GM12878 (cell line): ENCODE data around the gene TGFBRAP1. TPM values are rescaled to one million over a fixed set of nuclear protein-coding genes. Genes with fewer than 3 reads are reported as not detected.

Source experiments
- ATAC-seq: fragments of 200-7000 bp; cut with Tn5 transposase; 3 replicates; pipeline ENCODE4 v1.9.1; 2020; ENCODE audit warnings: mild to moderate bottlenecking, moderate library complexity
- BruUV-seq: library from RNA; stranded (reverse); fragments of 400-500 nt; replicated peaks from 2 replicates; lab custom pipeline; 2021; lab: Mats Ljungman, UMichigan
- CTCF ChIA-PET: fragments of 300-600 bp; sonication (Branson Sonifier 250); formaldehyde crosslinking; extraction: SDS; loops from one replicate; lab custom pipeline; 2021; ENCODE audit warnings: inconsistent platforms; lab: Yijun Ruan, JAX
- POLR2A ChIA-PET: fragments of 350-600 bp; formaldehyde crosslinking; extraction: SDS; loops from one replicate; lab custom pipeline; 2021; ENCODE audit warnings: inconsistent platforms; lab: Charles Lee
- RAD21 ChIA-PET: fragments of 300-600 bp; sonication (Branson Sonifier 250); formaldehyde crosslinking; loops from one replicate; lab custom pipeline; 2023; ENCODE audit warnings: antibody characterized with exemption; ENCODE audit not compliant: unreplicated experiment; lab: Charles Lee
- SMC1A ChIA-PET: fragments of 300-600 bp; sonication (Branson Sonifier 250); formaldehyde crosslinking; loops from one replicate; lab custom pipeline; 2023; ENCODE audit not compliant: unreplicated experiment, uncharacterized antibody; lab: Charles Lee
- DNase-seq: peaks from one replicate; pipeline ENCODE4 v3.0.0-alpha.2; 2011; ENCODE audit warnings: low read depth, low spot score
- FAIRE-seq: peaks from 3 replicates; lab custom pipeline; 2011; peaks lifted over from hg19 to GRCh38; lab: Jason Lieb, UNC
- H2AFZ ChIP-seq: 2 replicates; pipeline ENCODE4 v1.6.0; 2011; ENCODE audit warnings: low read depth, low read length, control low read depth; ENCODE audit not compliant: control insufficient read depth
- H3K27ac ChIP-seq: 2 replicates; pipeline ENCODE4 v1.5.1; 2011; ENCODE audit warnings: control low read depth; ENCODE audit not compliant: control insufficient read depth, insufficient read depth
- H3K27me3 ChIP-seq, 2 experiments: replicated peaks in 1 of 2; 2 replicates each; pipeline versions ENCODE4 v1.6.0 to v1.6.1; 2011; ENCODE audit warnings: low read length in 1 of 2; ENCODE audit not compliant: control insufficient read depth in 2 of 2, insufficient read depth in 2 of 2
- H3K36me3 ChIP-seq, 2 experiments: 2 replicates each; pipeline ENCODE4 v1.5.1; 2011; ENCODE audit warnings: low read length in 1 of 2; ENCODE audit not compliant: control insufficient read depth in 2 of 2, insufficient read depth in 2 of 2
- H3K4me1 ChIP-seq: 2 replicates; pipeline ENCODE4 v1.6.1; 2011; ENCODE audit warnings: mild to moderate bottlenecking, low read length, moderate library complexity, mixed read lengths; ENCODE audit not compliant: control insufficient read depth, insufficient read depth
- H3K4me2 ChIP-seq: 2 replicates; pipeline ENCODE4 v1.6.0; 2011; ENCODE audit warnings: control low read depth; ENCODE audit not compliant: control insufficient read depth, insufficient read depth
- H3K4me3 ChIP-seq: fragments of 200-600 bp; sonication (generic); 2 replicates; pipeline ENCODE4 v1.5.1; 2016
- H3K79me2 ChIP-seq: 2 replicates; pipeline ENCODE4 v1.6.0; 2011; ENCODE audit warnings: low read length; ENCODE audit not compliant: control insufficient read depth, insufficient read depth
- H3K9ac ChIP-seq: 2 replicates; pipeline ENCODE4 v1.8.0; 2011; ENCODE audit warnings: low read length, control low read depth, mixed read lengths; ENCODE audit not compliant: control insufficient read depth, insufficient read depth
- H3K9me3 ChIP-seq: replicated peaks from 3 replicates; pipeline ENCODE4 v1.5.1; 2011; ENCODE audit warnings: mild to moderate bottlenecking, low read length; ENCODE audit not compliant: control insufficient read depth, insufficient read depth
- H4K20me1 ChIP-seq: 2 replicates; pipeline ENCODE4 v1.6.0; 2011; ENCODE audit not compliant: control insufficient read depth, insufficient read depth
- CBFB ChIP-seq: IDR thresholded peaks from 2 replicates; pipeline ENCODE4 v1.6.1; 2016; ENCODE audit warnings: antibody characterized with exemption, low read depth
- NR2C1 ChIP-seq: fragments of 450-650 bp; IDR thresholded peaks from 2 replicates; pipeline ENCODE4 v1.6.1; 2017; ENCODE audit warnings: antibody characterized with exemption, mild to moderate bottlenecking, moderate library complexity
- NR2F1 ChIP-seq: fragments of 450-650 bp; conservative IDR thresholded peaks from 2 replicates; pipeline ENCODE4 v1.6.1; 2017; ENCODE audit warnings: mild to moderate bottlenecking
- RELA ChIP-seq: fragments of 450-650 bp; IDR thresholded peaks from 2 replicates; pipeline ENCODE4 v1.8.0; 2014; ENCODE audit warnings: borderline replicate concordance; ENCODE audit not compliant: partially characterized antibody
- SIX5 ChIP-seq: IDR thresholded peaks from 2 replicates; pipeline ENCODE4 v1.6.1; 2011; ENCODE audit warnings: mild to moderate bottlenecking, low read depth, low read length, moderate library complexity; ENCODE audit not compliant: severe bottlenecking
- WRNIP1 ChIP-seq: IDR thresholded peaks from 2 replicates; pipeline ENCODE4 v1.6.1; 2011; ENCODE audit warnings: low read depth, low read length, improper control_type of control experiment, borderline replicate concordance
- ZZZ3 ChIP-seq: IDR thresholded peaks from 2 replicates; pipeline ENCODE4 v1.6.1; 2011; ENCODE audit warnings: low read depth; ENCODE audit not compliant: control insufficient read depth, insufficient read length
- WGBS: methylation state at CpG from one replicate; pipeline ENCODE4 v1.1.6; 2016; ENCODE audit warnings: low lambda C conversion rate; ENCODE audit not compliant: insufficient replicate concordance, insufficient coverage; ENCODE audit errors: missing lambda C conversion rate; 5-methylcytosine and 5-hydroxymethylcytosine counted together
- in situ Hi-C: fragments of 300-500 bp; cut with MboI; formaldehyde crosslinking; loops from 9 replicates; pipeline ENCODE4 v1.14.3; 2018; ENCODE audit warnings: mixed read lengths
- intact Hi-C: fragments of 100-400 bp; cut with micrococcal nuclease; formaldehyde crosslinking; loops from one replicate; pipeline ENCODE4 v1.14.2; 2022; ENCODE audit not compliant: unreplicated experiment
- polyA plus RNA-seq, 11 experiments: library from polyadenylated mRNA; depleted of rRNA in 4 of 11; unstranded in 6 of 11; stranded (reverse) in 5 of 11; fragments of >200 nt; fragmentation: Nextera tagmentation in 4 of 11; fragmentation: Illumina TruSeq in 1 of 11; extraction: Ambion mirVana in 4 of 11; extraction: Trizol in 1 of 11; gene quantifications; 1 replicate in 1 of 11; 2 replicates in 10 of 11; pipeline versions ENCODE4 v1.2.1 to v1.2.3, GENCODE V29; 2011 to 2016; ENCODE audit warnings: inconsistent platforms in 2 of 11, missing spikeins in 2 of 11, low read depth in 1 of 11
- total RNA-seq, 4 experiments: library from RNA; depleted of rRNA in 3 of 4; stranded (reverse); fragments of >200 nt in 3 of 4; fragmentation: Illumina TruSeq in 1 of 4; extraction: Trizol in 1 of 4; gene quantifications; 2 replicates each; pipeline versions ENCODE4 v1.2.1 to v1.2.3, GENCODE V29; 2013 to 2021
- TF ChIP-seq, protein P1 (sequence below): fragments of 450-650 bp; formaldehyde crosslinking; IDR thresholded peaks from 2 replicates; pipeline ENCODE4 v1.4.0; 2022; ENCODE audit warnings: mild to moderate bottlenecking, moderate library complexity
- TF ChIP-seq, protein P2 (sequence below): fragments of 450-650 bp; IDR thresholded peaks from 2 replicates; pipeline ENCODE4 v1.6.1; 2017; ENCODE audit warnings: low read depth, mild to moderate bottlenecking, moderate library complexity

The TGFBRAP1 gene
- total and polyA plus RNA-seq, 10 of the 15 experiments (the other 5 are each of a cell fraction or from before 2014, with no cell fraction given) = 7.9 to 37.4 (median 23.7) TPM

DNA sequence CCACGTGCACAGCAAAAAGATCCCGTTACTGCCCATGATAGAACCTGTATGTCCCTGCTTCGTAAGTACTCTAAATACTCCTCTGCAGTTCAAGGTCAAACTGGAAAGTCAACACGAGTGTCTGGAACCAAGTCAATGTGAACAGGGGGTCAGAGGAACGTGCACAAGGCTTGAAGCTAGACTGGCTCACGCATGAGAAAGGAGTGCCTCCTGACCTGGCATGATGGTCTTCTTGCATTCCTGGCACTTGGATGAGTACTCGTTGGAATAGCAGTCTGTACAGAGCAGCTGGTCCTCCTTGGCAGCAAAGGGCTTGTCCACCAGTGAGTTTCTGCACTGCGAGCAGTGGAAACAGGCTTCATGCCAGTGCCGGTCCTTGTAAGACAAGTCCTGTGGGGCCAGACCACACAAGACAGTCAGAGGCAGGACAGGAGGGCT is 43.8 kb upstream of the TGFBRAP1 start:
- Histone ChIP-seq H2AFZ (peak overlapping the region; percentile 76), H3K79me2 (no peaks in the 10 kb centered on the region; the same call in none of the 2 replicates), H3K27me3 (no peaks in the 10 kb centered on the region), H3K27ac (peak overlapping the region; percentile 64), H3K9ac (no peak overlapping the region), H3K4me2 (peak overlapping the region; percentile 85), H3K4me1 (peaks cover 13% of the 10 kb centered on the region), H4K20me1 (no peaks in the 10 kb centered on the region), H3K9me3 (no peaks in the 10 kb centered on the region)
- POLR2A ChIA-PET = no interaction called here
- intact Hi-C loops = loop anchor here (10.0 kb wide), 1 partner anchor 371 kb away; the partner anchor contains the start of gene NCK2
- RAD21 ChIA-PET = interaction anchor here (1.7 kb wide), 1 partner anchor 34 kb away, joined by 3 read pairs; no protein-coding TSS in a partner anchor
- ATAC-seq (peak; percentile 12), FAIRE-seq (no peak)
- in situ Hi-C loops = loop anchor here (5.0 kb wide), 1 partner anchor 149 kb away; no protein-coding TSS in a partner anchor
- CTCF ChIA-PET = interaction anchor here (1.9 kb wide), 1 partner anchor 27 kb away, joined by 4 read pairs; no protein-coding TSS in a partner anchor
- 45% methylated on average over 9 of the region's 9 CpGs for WGBS
- BruUV-seq = no TSS peak
- TF ChIP-seq, protein P1, sequence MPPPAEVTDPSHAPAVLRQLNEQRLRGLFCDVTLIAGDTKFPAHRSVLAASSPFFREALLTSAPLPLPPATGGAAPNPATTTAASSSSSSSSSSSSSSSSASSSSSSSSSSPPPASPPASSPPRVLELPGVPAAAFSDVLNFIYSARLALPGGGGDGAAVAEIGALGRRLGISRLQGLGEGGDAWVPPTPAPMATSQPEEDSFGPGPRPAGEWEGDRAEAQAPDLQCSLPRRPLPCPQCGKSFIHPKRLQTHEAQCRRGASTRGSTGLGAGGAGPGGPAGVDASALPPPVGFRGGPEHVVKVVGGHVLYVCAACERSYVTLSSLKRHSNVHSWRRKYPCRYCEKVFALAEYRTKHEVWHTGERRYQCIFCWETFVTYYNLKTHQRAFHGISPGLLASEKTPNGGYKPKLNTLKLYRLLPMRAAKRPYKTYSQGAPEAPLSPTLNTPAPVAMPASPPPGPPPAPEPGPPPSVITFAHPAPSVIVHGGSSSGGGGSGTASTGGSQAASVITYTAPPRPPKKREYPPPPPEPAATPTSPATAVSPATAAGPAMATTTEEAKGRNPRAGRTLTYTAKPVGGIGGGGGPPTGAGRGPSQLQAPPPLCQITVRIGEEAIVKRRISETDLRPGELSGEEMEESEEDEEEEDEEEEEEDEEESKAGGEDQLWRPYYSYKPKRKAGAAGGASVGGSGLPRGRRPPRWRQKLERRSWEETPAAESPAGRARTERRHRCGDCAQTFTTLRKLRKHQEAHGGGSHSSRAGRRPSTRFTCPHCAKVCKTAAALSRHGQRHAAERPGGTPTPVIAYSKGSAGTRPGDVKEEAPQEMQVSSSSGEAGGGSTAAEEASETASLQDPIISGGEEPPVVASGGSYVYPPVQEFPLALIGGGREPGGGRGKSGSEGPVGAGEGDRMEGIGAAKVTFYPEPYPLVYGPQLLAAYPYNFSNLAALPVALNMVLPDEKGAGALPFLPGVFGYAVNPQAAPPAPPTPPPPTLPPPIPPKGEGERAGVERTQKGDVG (CRISPR knock-in tag) = no peak
- TF ChIP-seq NR2C1 (no peak), WRNIP1 (no peak), CBFB (no peak), SIX5 (no peak), RELA (no peak), ZZZ3 (no peak), NR2F1 (no peak)
- TF ChIP-seq, protein P2, sequence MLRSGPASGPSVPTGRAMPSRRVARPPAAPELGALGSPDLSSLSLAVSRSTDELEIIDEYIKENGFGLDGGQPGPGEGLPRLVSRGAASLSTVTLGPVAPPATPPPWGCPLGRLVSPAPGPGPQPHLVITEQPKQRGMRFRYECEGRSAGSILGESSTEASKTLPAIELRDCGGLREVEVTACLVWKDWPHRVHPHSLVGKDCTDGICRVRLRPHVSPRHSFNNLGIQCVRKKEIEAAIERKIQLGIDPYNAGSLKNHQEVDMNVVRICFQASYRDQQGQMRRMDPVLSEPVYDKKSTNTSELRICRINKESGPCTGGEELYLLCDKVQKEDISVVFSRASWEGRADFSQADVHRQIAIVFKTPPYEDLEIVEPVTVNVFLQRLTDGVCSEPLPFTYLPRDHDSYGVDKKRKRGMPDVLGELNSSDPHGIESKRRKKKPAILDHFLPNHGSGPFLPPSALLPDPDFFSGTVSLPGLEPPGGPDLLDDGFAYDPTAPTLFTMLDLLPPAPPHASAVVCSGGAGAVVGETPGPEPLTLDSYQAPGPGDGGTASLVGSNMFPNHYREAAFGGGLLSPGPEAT = no peak
- TF ChIP-seq, all 136 proteins: peak for 0
- SMC1A ChIA-PET = interaction anchor here (1.3 to 2.0 kb wide), 2 partner anchors 40 to 154 kb away, joined by 3 to 7 read pairs; no protein-coding TSS in a partner anchor
- Histone ChIP-seq H3K36me3 (no peaks in the 10 kb centered on the region), H3K4me3 (peak overlapping the region; percentile 44; the same call in 1 of the 2 replicates)
- DNase-seq = no peak
